ENCODE data around the gene TRIOBP. TPM values are rescaled to one million over a fixed set of nuclear protein-coding genes. Genes with fewer than 3 reads are reported as not detected.

TRIOBP gene
- total RNA-seq, 4 donors from 2014 or later = 58.6 to 71.6 (median 64.3) TPM

DNA sequence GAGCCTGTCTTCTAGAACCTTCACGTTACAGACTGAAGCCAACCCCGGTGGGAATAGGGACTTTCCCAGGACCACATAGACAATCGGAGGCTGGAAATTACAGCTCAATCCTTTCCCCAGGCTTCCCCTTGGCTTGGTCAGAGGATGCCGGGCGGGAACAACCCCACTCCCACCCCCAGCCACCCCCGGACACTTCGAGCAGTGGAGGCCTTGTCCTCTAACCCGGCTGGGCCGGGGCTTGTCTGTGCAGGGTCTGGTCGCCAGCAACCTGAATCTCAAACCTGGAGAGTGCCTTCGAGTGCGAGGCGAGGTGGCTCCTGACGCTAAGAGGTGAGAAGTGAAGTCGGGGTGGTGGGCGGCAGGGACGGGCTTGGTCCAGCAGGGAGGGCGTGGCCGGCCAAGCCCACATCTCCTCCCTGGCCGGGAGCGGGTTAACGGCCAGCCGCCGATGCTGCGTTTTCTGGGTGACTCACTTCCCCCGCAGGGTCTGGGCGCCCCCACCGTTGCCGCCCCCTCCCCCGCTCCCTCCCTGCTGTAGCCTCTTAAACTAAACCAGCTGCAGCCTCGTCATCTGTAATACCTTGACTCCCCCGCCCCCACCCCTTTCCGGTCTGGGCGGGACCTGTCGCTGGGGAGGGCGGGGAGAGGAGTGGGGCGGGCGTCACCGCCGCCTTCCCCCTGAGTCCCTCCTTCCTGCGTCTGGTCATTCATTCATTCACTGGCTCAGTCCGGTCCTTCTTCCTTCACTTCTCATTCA, 19.9 kb upstream of the TRIOBP start:
- peaks cover 73% of the 10 kb centered on the region for H3K4me1 ChIP-seq
- no peaks in the 10 kb centered on the region for H3K9me3 ChIP-seq
- WGBS = 3% methylated on average over 19 of the region's 42 CpGs
- H3K27me3 ChIP-seq = no peaks in the 10 kb centered on the region
- peak overlapping the region; percentile 52 for H3K4me3 ChIP-seq
- peaks cover 4% of the 10 kb centered on the region for H3K36me3 ChIP-seq
- peak; percentile 91 to 93 for DNase-seq (ENCODE audit: low spot score in 2 of 2)
- TF ChIP-seq EP300 (IDR thresholded peaks at IDR 0.05) = no peak
- no peak for TF ChIP-seq CTCF (IDR thresholded peaks at IDR 0.05)
- TF ChIP-seq POLR2A (IDR thresholded peaks at IDR 0.05) = no peak
- no peak for TF ChIP-seq POLR2AphosphoS5 (IDR thresholded peaks at IDR 0.05)
- H3K27ac ChIP-seq = peak overlapping the region; percentile 80

DNA sequence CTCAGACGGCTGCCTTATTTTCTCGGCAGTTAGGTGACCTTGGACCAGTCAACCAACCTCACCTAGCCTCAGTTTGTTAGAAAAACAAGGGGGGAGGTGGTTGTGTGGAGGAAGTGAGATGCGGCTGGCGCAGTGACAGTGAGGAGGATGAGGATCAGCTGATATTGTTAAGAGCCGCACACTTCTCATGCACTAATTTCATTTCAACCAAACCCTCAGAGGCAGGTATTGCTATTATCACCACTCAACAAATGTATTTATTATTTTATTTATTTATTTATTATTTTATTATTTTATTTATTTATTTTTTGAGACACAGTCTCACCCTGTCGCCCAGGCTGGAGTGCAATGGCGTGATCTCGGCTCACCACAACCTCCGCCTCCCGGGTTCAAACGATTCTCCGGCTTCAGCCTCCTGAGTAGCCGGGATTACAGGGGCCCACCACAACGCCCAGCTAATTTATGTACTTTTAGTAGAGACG, 19.3 kb upstream of the TRIOBP start:
- WGBS = 52% methylated on average over 15 of the region's 15 CpGs
- peak overlapping the region; percentile 52 for H3K4me3 ChIP-seq
- peaks cover 71% of the 10 kb centered on the region for H3K4me1 ChIP-seq
- H3K27ac ChIP-seq = no peak overlapping the region
- TF ChIP-seq CTCF (IDR thresholded peaks at IDR 0.05) = no peak
- no peak for TF ChIP-seq EP300 (IDR thresholded peaks at IDR 0.05)
- no peak for TF ChIP-seq POLR2AphosphoS5 (IDR thresholded peaks at IDR 0.05)
- no peak for TF ChIP-seq POLR2A (IDR thresholded peaks at IDR 0.05)
- DNase-seq (ENCODE audit: low spot score in 2 of 2) = no peak
- H3K27me3 ChIP-seq = no peaks in the 10 kb centered on the region
- H3K36me3 ChIP-seq = peaks cover 4% of the 10 kb centered on the region
- H3K9me3 ChIP-seq = no peaks in the 10 kb centered on the region

- Histone ChIP-seq H3K4me1 (peaks cover 62% of the 10 kb centered on the region), H3K27ac (no peak overlapping the region)
- no peak for TF ChIP-seq POLR2A (IDR thresholded peaks at IDR 0.05)
Observed at GRCh38 chr22:37678372-37678771, 18.5 kb upstream of the TRIOBP start.

GRCh38 chr22:37679670-37680069, 17.2 kb upstream of the TRIOBP start:
- Histone ChIP-seq H3K4me1 (peaks cover 51% of the 10 kb centered on the region), H3K9me3 (no peaks in the 10 kb centered on the region), H3K4me3 (no peak overlapping the region), H3K27me3 (no peaks in the 10 kb centered on the region), H3K36me3 (peaks cover 4% of the 10 kb centered on the region), H3K27ac (no peak overlapping the region)
- DNase-seq (ENCODE audit: low spot score in 2 of 2) = no peak
- WGBS = 91% methylated on average over 8 of the region's 8 CpGs
- TF ChIP-seq POLR2A (IDR thresholded peaks at IDR 0.05) = no peak
- TF ChIP-seq CTCF (IDR thresholded peaks at IDR 0.05) = no peak
- TF ChIP-seq EP300 (IDR thresholded peaks at IDR 0.05) = no peak
- TF ChIP-seq POLR2AphosphoS5 (IDR thresholded peaks at IDR 0.05) = no peak

More at GRCh38 chr22:37678372-37678771, 18.5 kb upstream of the TRIOBP start:
- Histone ChIP-seq H3K27me3 (no peaks in the 10 kb centered on the region), H3K9me3 (no peaks in the 10 kb centered on the region), H3K4me3 (no peak overlapping the region), H3K36me3 (peaks cover 4% of the 10 kb centered on the region)
- WGBS = 80% methylated on average over 6 of the region's 18 CpGs
- DNase-seq (ENCODE audit: low spot score in 2 of 2) = no peak

GRCh38 chr22:37680191-37680851, 16.5 kb upstream of the TRIOBP start:
- no peak for DNase-seq (ENCODE audit: low spot score in 2 of 2)
- peaks cover 4% of the 10 kb centered on the region for H3K36me3 ChIP-seq
- 77% methylated on average over 6 of the region's 7 CpGs for WGBS
- H3K27ac ChIP-seq = no peak overlapping the region
- H3K4me3 ChIP-seq = no peak overlapping the region
- no peaks in the 10 kb centered on the region for H3K27me3 ChIP-seq
- H3K4me1 ChIP-seq = peaks cover 46% of the 10 kb centered on the region
- TF ChIP-seq POLR2AphosphoS5 (IDR thresholded peaks at IDR 0.05) (no peak), POLR2A (IDR thresholded peaks at IDR 0.05) (no peak), EP300 (IDR thresholded peaks at IDR 0.05) (no peak), CTCF (IDR thresholded peaks at IDR 0.05) (no peak)
- H3K9me3 ChIP-seq = no peaks in the 10 kb centered on the region

Data from suprapubic skin (tissue), 4 donors.